Inflammatory macrophage treated with lipopolysaccharide for 4 hours (primary cell): Measurements from ENCODE around the gene PGF.
A peak's percentile ranks its signal among the peaks of the same experiment; 100 is the strongest.

Experiments
- DNase-seq: peaks from one replicate; pipeline ENCODE4 v3.0.0-alpha.2; 2020

PGF gene

GRCh38 chr14:74891870-74892269 lies 63.5 kb downstream of the PGF start:
- peak; percentile 77 for DNase-seq
